H1 (cell line): ENCODE results near the gene CCSAP.

Experiments used
- EZH2 ChIP-seq: fragments of 200-600 bp; sonication (generic); IDR thresholded peaks from 2 replicates; pipeline ENCODE4 v1.7.1; 2012; ENCODE audit warnings: low read depth, mild to moderate bottlenecking, moderate library complexity, low read length, inconsistent platforms; ENCODE audit not compliant: severe bottlenecking
- SP1 ChIP-seq: IDR thresholded peaks from 2 replicates; pipeline ENCODE4 v1.6.1; 2011; ENCODE audit warnings: low read depth, low read length
- TBP ChIP-seq: IDR thresholded peaks from 2 replicates; pipeline ENCODE4 v1.6.1; 2011; ENCODE audit warnings: low read depth, low read length, improper control_type of control experiment
- ZNF274 ChIP-seq: IDR thresholded peaks from 2 replicates; pipeline ENCODE4 v1.7.0; 2012; ENCODE audit warnings: low read length, borderline replicate concordance; ENCODE audit errors: extremely low read depth
- TF ChIP-seq, protein P1 (sequence below), 3 experiments: IDR thresholded peaks; 1 replicate in 2 of 3; 2 replicates in 1 of 3; pipeline versions ENCODE4 v1.5.1 to v1.6.1; 2011; ENCODE audit warnings: low read length in 3 of 3, mild to moderate bottlenecking in 3 of 3, inconsistent platforms in 2 of 3, low read depth in 1 of 3, moderate library complexity in 1 of 3; ENCODE audit not compliant: insufficient read depth in 1 of 3; ENCODE audit errors: control extremely low read depth in 1 of 3

DNA sequence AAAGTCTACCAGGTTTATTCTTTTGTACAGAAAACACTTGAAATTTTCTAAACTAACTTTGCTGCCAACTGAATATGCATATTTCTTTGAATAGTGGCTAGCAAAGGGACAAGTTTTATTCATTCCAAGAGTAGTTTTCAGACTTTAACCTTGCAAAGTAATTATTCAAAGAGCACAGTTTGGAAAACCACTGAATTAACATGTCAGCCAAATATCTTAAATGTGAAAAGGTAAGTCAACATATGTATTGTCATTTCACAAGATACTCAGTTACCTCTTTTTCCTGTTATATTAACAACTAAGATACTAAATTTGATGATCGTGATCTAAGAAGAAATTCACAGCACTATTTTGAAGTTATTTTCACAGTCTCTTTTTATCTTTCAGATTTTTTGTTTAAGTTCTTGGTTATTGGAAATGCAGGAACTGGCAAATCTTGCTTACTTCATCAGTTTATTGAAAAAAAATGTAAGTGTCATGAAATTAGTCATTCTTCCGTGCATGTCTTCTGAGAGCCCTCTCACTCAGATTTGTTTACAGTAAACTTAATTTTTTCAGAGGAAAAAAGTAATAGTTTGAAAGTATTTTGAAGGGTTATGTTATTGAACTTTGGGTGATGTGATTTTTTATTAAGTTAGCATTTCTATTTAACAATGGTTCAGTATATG is 56.6 kb downstream of the CCSAP start:
- no peak for TF ChIP-seq TBP
- TF ChIP-seq SP1, result no peak
- TF ChIP-seq, protein P1, sequence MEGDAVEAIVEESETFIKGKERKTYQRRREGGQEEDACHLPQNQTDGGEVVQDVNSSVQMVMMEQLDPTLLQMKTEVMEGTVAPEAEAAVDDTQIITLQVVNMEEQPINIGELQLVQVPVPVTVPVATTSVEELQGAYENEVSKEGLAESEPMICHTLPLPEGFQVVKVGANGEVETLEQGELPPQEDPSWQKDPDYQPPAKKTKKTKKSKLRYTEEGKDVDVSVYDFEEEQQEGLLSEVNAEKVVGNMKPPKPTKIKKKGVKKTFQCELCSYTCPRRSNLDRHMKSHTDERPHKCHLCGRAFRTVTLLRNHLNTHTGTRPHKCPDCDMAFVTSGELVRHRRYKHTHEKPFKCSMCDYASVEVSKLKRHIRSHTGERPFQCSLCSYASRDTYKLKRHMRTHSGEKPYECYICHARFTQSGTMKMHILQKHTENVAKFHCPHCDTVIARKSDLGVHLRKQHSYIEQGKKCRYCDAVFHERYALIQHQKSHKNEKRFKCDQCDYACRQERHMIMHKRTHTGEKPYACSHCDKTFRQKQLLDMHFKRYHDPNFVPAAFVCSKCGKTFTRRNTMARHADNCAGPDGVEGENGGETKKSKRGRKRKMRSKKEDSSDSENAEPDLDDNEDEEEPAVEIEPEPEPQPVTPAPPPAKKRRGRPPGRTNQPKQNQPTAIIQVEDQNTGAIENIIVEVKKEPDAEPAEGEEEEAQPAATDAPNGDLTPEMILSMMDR (IDR thresholded peaks at IDR 0.05; ENCODE audit: control extremely low read depth in 1 of 3, insufficient read depth in 1 of 3, low read depth in 1 of 3, low read length in 3 of 3), result no peak
- TF ChIP-seq EZH2, result no peak
- no peak for TF ChIP-seq ZNF274
